IMR-90 (cell line): ENCODE data around the gene SNAPC4. TPM values are rescaled to one million over a fixed set of nuclear protein-coding genes. Genes with fewer than 3 reads are reported as not detected.

Experiments
- ATAC-seq: fragments of 200-7000 bp; cut with Tn5 transposase; 2 replicates; pipeline ENCODE4 v1.9.1; 2020; ENCODE audit warnings: low read depth, mild to moderate bottlenecking, moderate library complexity
- BruUV-seq: library from RNA; stranded (reverse); fragments of 400-500 nt; replicated peaks from 2 replicates; lab custom pipeline; 2021; lab: Mats Ljungman, UMichigan
- CTCF ChIA-PET: fragments of 300-600 bp; formaldehyde crosslinking; extraction: SDS; loops from one replicate; lab custom pipeline; 2021; ENCODE audit warnings: antibody characterized with exemption; lab: Yijun Ruan, JAX
- POLR2A ChIA-PET: fragments of 300-600 bp; sonication (Branson Sonifier 250); formaldehyde crosslinking; loops from one replicate; lab custom pipeline; 2022; ENCODE audit warnings: antibody characterized with exemption; ENCODE audit not compliant: unreplicated experiment; lab: Charles Lee
- DNase-seq: peaks from one replicate; pipeline ENCODE4 v3.0.0; 2013
- H2AFZ ChIP-seq: replicated peaks from 2 replicates; pipeline ENCODE3; 2013; ENCODE audit warnings: low read length, mild to moderate bottlenecking; ENCODE audit not compliant: poor library complexity
- H2AK5ac ChIP-seq: 2 replicates; pipeline ENCODE4 v1.6.1; 2013; ENCODE audit warnings: low read depth, low read length, inconsistent platforms
- H2AK9ac ChIP-seq: replicated peaks from 2 replicates; pipeline ENCODE3; 2013; ENCODE audit warnings: mild to moderate bottlenecking, low read depth, low read length, moderate library complexity; ENCODE audit not compliant: poor library complexity
- H2BK120ac ChIP-seq: 2 replicates; pipeline ENCODE4 v1.6.1; 2013; ENCODE audit warnings: low read depth, low read length, inconsistent platforms
- H2BK15ac ChIP-seq: 3 replicates; pipeline ENCODE4 v1.6.1; 2013; ENCODE audit warnings: low read depth, low read length, inconsistent platforms
- H2BK20ac ChIP-seq: 2 replicates; pipeline ENCODE4 v1.6.1; 2013; ENCODE audit warnings: low read depth, mild to moderate bottlenecking, inconsistent platforms, low read length, moderate library complexity
- H2BK5ac ChIP-seq: 2 replicates; pipeline ENCODE4 v1.6.1; 2013; ENCODE audit warnings: mild to moderate bottlenecking, low read depth, low read length, inconsistent platforms; ENCODE audit not compliant: poor library complexity, severe bottlenecking
- H3K14ac ChIP-seq: replicated peaks from 2 replicates; pipeline ENCODE4 v1.6.1; 2013; ENCODE audit warnings: low read depth, low read length, inconsistent platforms
- H3K18ac ChIP-seq: 2 replicates; pipeline ENCODE4 v1.6.1; 2013; ENCODE audit warnings: low read depth, low read length, control low read depth
- H3K23ac ChIP-seq: 2 replicates; pipeline ENCODE4 v1.6.1; 2013; ENCODE audit warnings: low read depth, low read length, inconsistent platforms
- H3K27ac ChIP-seq: 2 replicates; pipeline ENCODE4 v1.5.1; 2013; ENCODE audit warnings: mild to moderate bottlenecking, control low read depth, low read length; ENCODE audit not compliant: insufficient read depth
- H3K27me3 ChIP-seq: 2 replicates; pipeline ENCODE4 v1.6.1; 2013; ENCODE audit warnings: low read length; ENCODE audit not compliant: control insufficient read depth, insufficient read depth
- H3K36me3 ChIP-seq: 2 replicates; pipeline ENCODE4 v1.6.1; 2013; ENCODE audit warnings: low read length, mixed read lengths; ENCODE audit not compliant: control insufficient read depth, insufficient read depth
- H3K4ac ChIP-seq: 2 replicates; pipeline ENCODE4 v1.6.1; 2013; ENCODE audit warnings: low read depth, low read length, inconsistent platforms
- H3K4me1 ChIP-seq: 2 replicates; pipeline ENCODE4 v1.6.1; 2013; ENCODE audit warnings: low read length, mixed read lengths; ENCODE audit not compliant: control insufficient read depth, insufficient read depth
- H3K4me2 ChIP-seq: 2 replicates; pipeline ENCODE4 v1.6.1; 2013; ENCODE audit warnings: low read depth, mild to moderate bottlenecking, control low read depth, low read length, moderate library complexity
- H3K4me3 ChIP-seq: 2 replicates; pipeline ENCODE4 v1.5.1; 2013; ENCODE audit warnings: low read depth, mild to moderate bottlenecking, control low read depth, low read length, moderate library complexity; ENCODE audit not compliant: insufficient read depth
- H3K56ac ChIP-seq: 2 replicates; pipeline ENCODE4 v1.6.1; 2013; ENCODE audit warnings: low read length, inconsistent platforms; ENCODE audit not compliant: insufficient read depth; ENCODE audit errors: extremely low read depth
- H3K79me1 ChIP-seq, 2 experiments: 2 replicates each; pipeline ENCODE4 v1.6.1; 2013; ENCODE audit warnings: low read length in 2 of 2, inconsistent platforms in 1 of 2, low read depth in 1 of 2
- H3K9ac ChIP-seq: 2 replicates; pipeline ENCODE4 v1.6.1; 2013; ENCODE audit warnings: low read depth, low read length, control low read depth
- H3K9me1 ChIP-seq: 2 replicates; pipeline ENCODE4 v1.6.1; 2013; ENCODE audit warnings: low read length, inconsistent platforms; ENCODE audit not compliant: insufficient read depth
- H3K9me3 ChIP-seq: 2 replicates; pipeline ENCODE4 v1.6.1; 2013; ENCODE audit warnings: low read length; ENCODE audit not compliant: control insufficient read depth, insufficient read depth
- H4K20me1 ChIP-seq: 2 replicates; pipeline ENCODE4 v1.6.1; 2013; ENCODE audit warnings: low read length, inconsistent platforms; ENCODE audit not compliant: insufficient read depth
- H4K5ac ChIP-seq: 2 replicates; pipeline ENCODE4 v1.6.1; 2013; ENCODE audit warnings: mild to moderate bottlenecking, low read depth, low read length, control low read depth
- H4K8ac ChIP-seq, 2 experiments: 2 replicates each; pipeline ENCODE4 v1.6.1; 2013; ENCODE audit warnings: low read depth in 2 of 2, low read length in 2 of 2, control low read depth in 1 of 2, inconsistent platforms in 1 of 2
- H4K91ac ChIP-seq: 2 replicates; pipeline ENCODE4 v1.6.1; 2013; ENCODE audit warnings: low read depth, low read length, inconsistent platforms; ENCODE audit not compliant: insufficient read depth
- MAZ ChIP-seq: IDR thresholded peaks from 2 replicates; pipeline ENCODE4 v1.6.1; 2012; ENCODE audit warnings: low read depth, mild to moderate bottlenecking, low read length, improper control_type of control experiment, moderate library complexity, borderline replicate concordance
- NFE2L2 ChIP-seq: fragments of 150-350 bp; IDR thresholded peaks from 2 replicates; pipeline ENCODE4 v1.6.1; 2016; ENCODE audit warnings: low read depth, mild to moderate bottlenecking, low read length
- RAD21 ChIP-seq: IDR thresholded peaks from 2 replicates; pipeline ENCODE4 v1.6.1; 2012; ENCODE audit warnings: low read length, improper control_type of control experiment
- RCOR1 ChIP-seq: IDR thresholded peaks from 2 replicates; pipeline ENCODE4 v1.6.1; 2012; ENCODE audit warnings: mild to moderate bottlenecking, low read length, improper control_type of control experiment; ENCODE audit not compliant: insufficient replicate concordance
- RFX5 ChIP-seq: IDR thresholded peaks from 2 replicates; pipeline ENCODE4 v1.8.0; 2012; ENCODE audit warnings: low read depth, mild to moderate bottlenecking, low read length, moderate library complexity
- WGBS, 2 experiments: methylation state at CpG; one replicate each; pipeline versions ENCODE4 v1.1.5 to v1.1.7; 2013; ENCODE audit warnings: missing lambda C conversion rate in 2 of 2; ENCODE audit not compliant: insufficient read length in 1 of 2; ENCODE audit errors: extremely low coverage in 2 of 2; 5-methylcytosine and 5-hydroxymethylcytosine counted together
- dilution Hi-C: fragments of 300-500 bp; cut with HindIII; formaldehyde crosslinking; loops from one replicate; pipeline ENCODE4 v1.14.3; 2018; ENCODE audit warnings: low sequenced_read_pairs; ENCODE audit not compliant: unreplicated experiment
- in situ Hi-C: fragments of 300-500 bp; cut with MboI; formaldehyde crosslinking; loops from 3 replicates; pipeline ENCODE4 v1.14.3; 2019; ENCODE audit warnings: low sequenced_read_pairs, inconsistent platforms, mixed read lengths
- intact Hi-C: fragments of 100-400 bp; cut with micrococcal nuclease; formaldehyde crosslinking; loops from 2 replicates; pipeline ENCODE4 v1.10.0; 2022
- polyA plus RNA-seq, 3 experiments: library from polyadenylated mRNA; depleted of rRNA; stranded (reverse); fragments of >200 nt; gene quantifications; 2 replicates each; pipeline ENCODE4 v1.2.3, GENCODE V29; 2012; ENCODE audit warnings: low replicate concordance in 1 of 3
- total RNA-seq: library from RNA; depleted of rRNA; stranded (reverse); fragments of >200 nt; gene quantifications from 2 replicates; pipeline ENCODE4 v1.2.3, GENCODE V29; 2012

SNAPC4 gene
- total and polyA plus RNA-seq, 2 of the 4 experiments (the other 2 are of a cell fraction), result 2.5 to 6.5 TPM

GRCh38 chr9:136403915-136404800, 4.2 kb upstream of the SNAPC4 start:
- peaks cover 10% of the 10 kb centered on the region; the same call in 1 of the 2 replicates for H4K20me1 ChIP-seq
- no peak overlapping the region for H4K5ac ChIP-seq
- no peak overlapping the region for H2BK5ac ChIP-seq
- ATAC-seq (no peak), DNase-seq (no peak)
- 0 out of 2 replicates have a peak, but pooled peaks cover 5% of the 10 kb centered on the region for H3K9me1 ChIP-seq
- peaks cover 9 to 25% of the 10 kb centered on the region in 2 experiments for H3K79me1 ChIP-seq
- H2AFZ ChIP-seq, result no peak overlapping the region
- H3K36me3 ChIP-seq, result peaks cover 40% of the 10 kb centered on the region
- H2BK15ac ChIP-seq, result no peak overlapping the region
- no peak overlapping the region for H3K14ac ChIP-seq
- H3K23ac ChIP-seq, result no peak overlapping the region
- H2BK120ac ChIP-seq, result no peak overlapping the region
- ChIA-PET CTCF (no interaction called here), POLR2A (no interaction called here)
- H3K4me3 ChIP-seq, result no peak overlapping the region
- intact Hi-C loops (loop anchor here (5.0 kb wide), 1 partner anchor 77 kb away; the partner anchor contains the start of gene GPSM1), dilution Hi-C loops (no loop called here), in situ Hi-C loops (loop anchor here (5.0 kb wide), 1 partner anchor 82 kb away; no protein-coding TSS in a partner anchor)
- H2BK20ac ChIP-seq, result no peak overlapping the region
- no peaks in the 10 kb centered on the region for H3K27me3 ChIP-seq
- no peak overlapping the region for H2AK9ac ChIP-seq
- no peak overlapping the region for H4K8ac ChIP-seq
- H3K4me2 ChIP-seq, result no peak overlapping the region
- BruUV-seq, result no TSS peak
- H3K9ac ChIP-seq, result no peak overlapping the region
- no peak overlapping the region for H3K56ac ChIP-seq
- H2AK5ac ChIP-seq, result no peak overlapping the region
- no peaks in the 10 kb centered on the region for H3K9me3 ChIP-seq
- no peak overlapping the region for H3K18ac ChIP-seq
- H3K4me1 ChIP-seq, result peaks cover 3% of the 10 kb centered on the region
- H4K91ac ChIP-seq, result no peak overlapping the region
- TF ChIP-seq MAZ (no peak), RFX5 (no peak), NFE2L2 (no peak), RCOR1 (no peak), RAD21 (no peak)
- no peak overlapping the region for H3K27ac ChIP-seq
- 96% methylated on average over 13 of the region's 32 CpGs; no CpG with 5 or more reads in 1 of the 2 experiments for WGBS, 2 experiments
- H3K4ac ChIP-seq, result no peak overlapping the region
